ENCODE measurements around the gene EIF4E1B. TPM values are rescaled to one million over a fixed set of nuclear protein-coding genes. Genes with fewer than 3 reads are reported as not detected.

Gene EIF4E1B
- not detected for total RNA-seq

- H3K4me1 ChIP-seq = peaks cover 11% of the 10 kb centered on the region in 2 donors
- H3K9me3 ChIP-seq = no peaks in the 10 kb centered on the region
- peak within 1 kb of the TSS in 1 of 4 donors; percentile 41 for H3K27ac ChIP-seq
- ATAC-seq = peak; percentile 36 to 57
- peaks cover 17 to 30% (median 18%) of the 10 kb centered on the region in 3 donors for H3K27me3 ChIP-seq
- intact Hi-C loops (cut with DNase I; ENCODE audit: low total_unique reads) = no loop called here
- no peaks in the 10 kb centered on the region for H3K36me3 ChIP-seq
- in situ Hi-C loops (cut with MboI; ENCODE audit: low sequenced_read_pairs in 4 of 4) = no loop called here
- TF ChIP-seq CTCF (IDR thresholded peaks at IDR 0.05 in 4 of 5, conservative IDR thresholded peaks at IDR 0.05 in 1 of 5) = no peak
- peak in 1 of 2 donors; percentile 11 for TF ChIP-seq POLR2A (IDR thresholded peaks at IDR 0.05)
- DNase-seq = no peak
- H3K4me3 ChIP-seq = peak within 1 kb of the TSS; percentile 14 to 60 (median 46)
Observed at GRCh38 chr5:176629853-176630680, at the start of gene EIF4E1B, which contains the start of gene SNCB. TSS of gene EIF4E1B (plus strand) at chr5:176630675. CDS start at chr5:176642788, 12,113 bp downstream. TSS of gene SNCB (minus strand) at chr5:176630534. CDS start at chr5:176629654, 880 bp downstream.

- in situ Hi-C loops (cut with MboI; ENCODE audit: low sequenced_read_pairs in 4 of 4) = no loop called here
- Histone ChIP-seq H3K9me3 (peaks cover 0 to 16% (median 2%) of the 10 kb centered on the region in 3 donors), H3K4me1 (no peaks in the 10 kb centered on the region), H3K4me3 (no peak overlapping the region), H3K36me3 (no peaks in the 10 kb centered on the region), H3K27me3 (no peaks in the 10 kb centered on the region), H3K27ac (no peak overlapping the region)
- TF ChIP-seq CTCF (IDR thresholded peaks at IDR 0.05 in 4 of 5, conservative IDR thresholded peaks at IDR 0.05 in 1 of 5) (no peak), POLR2A (IDR thresholded peaks at IDR 0.05) (no peak)
- ATAC-seq (no peak), DNase-seq (no peak)
- intact Hi-C loops (cut with DNase I; ENCODE audit: low total_unique reads) = no loop called here
Observed at GRCh38 chr5:176581361-176581760, 49.1 kb upstream of the EIF4E1B start.

- Histone ChIP-seq H3K27me3 (no peaks in the 10 kb centered on the region), H3K4me3 (no peak overlapping the region), H3K36me3 (no peaks in the 10 kb centered on the region), H3K4me1 (no peaks in the 10 kb centered on the region), H3K27ac (no peak overlapping the region), H3K9me3 (peaks cover 0 to 16% (median 2%) of the 10 kb centered on the region in 3 donors)
- ATAC-seq (no peak), DNase-seq (no peak)
- no peak for TF ChIP-seq CTCF (IDR thresholded peaks at IDR 0.05 in 4 of 5, conservative IDR thresholded peaks at IDR 0.05 in 1 of 5)
- intact Hi-C loops (cut with DNase I; ENCODE audit: low total_unique reads) = no loop called here
- in situ Hi-C loops (cut with MboI; ENCODE audit: low sequenced_read_pairs in 4 of 4) = no loop called here
Observed at GRCh38 chr5:176583076-176583475, 47.4 kb upstream of the EIF4E1B start.

- no peaks in the 10 kb centered on the region for H3K36me3 ChIP-seq
- in situ Hi-C loops (cut with MboI; ENCODE audit: low sequenced_read_pairs in 4 of 4) (no loop called here), intact Hi-C loops (cut with DNase I; ENCODE audit: low total_unique reads) (no loop called here)
- no peak overlapping the region for H3K4me3 ChIP-seq
- H3K4me1 ChIP-seq = no peaks in the 10 kb centered on the region
- DNase-seq = no peak
- H3K27me3 ChIP-seq = no peaks in the 10 kb centered on the region
- no peak for ATAC-seq
- H3K9me3 ChIP-seq = peaks cover 0 to 16% (median 2%) of the 10 kb centered on the region in 3 donors
- no peak for TF ChIP-seq CTCF (IDR thresholded peaks at IDR 0.05 in 4 of 5, conservative IDR thresholded peaks at IDR 0.05 in 1 of 5)
- TF ChIP-seq POLR2A (IDR thresholded peaks at IDR 0.05) = no peak
- no peak overlapping the region for H3K27ac ChIP-seq
Observed at GRCh38 chr5:176587398-176587797, 43.1 kb upstream of the EIF4E1B start.
